GM18867 (cell line): ENCODE data around the gene APBA1.

Experiments
- ATAC-seq: cut with Tn5 transposase; IDR thresholded peaks from one replicate; pipeline ENCODE4 v1.9.1; 2021; ENCODE audit warnings: mild to moderate bottlenecking, moderate library complexity; ENCODE audit not compliant: unreplicated experiment

The APBA1 gene

GRCh38 chr9:69580582-69581214 is 91.5 kb downstream of the APBA1 start:
- no peak for ATAC-seq

GRCh38 chr9:69579760-69580581 is 92.2 kb downstream of the APBA1 start:
- ATAC-seq, result no peak

GRCh38 chr9:69579032-69579758 is 93.0 kb downstream of the APBA1 start:
- ATAC-seq, result no peak

GRCh38 chr9:69578026-69578425 is 94.1 kb downstream of the APBA1 start:
- ATAC-seq, result no peak

- no peak for ATAC-seq
These were observed 95.0 kb downstream of the APBA1 start for GRCh38 chr9:69577123-69577522.

- no peak for ATAC-seq
These were observed 98.1 kb downstream of the APBA1 start for GRCh38 chr9:69574057-69574456.

GRCh38 chr9:69573651-69574050 is 98.5 kb downstream of the APBA1 start:
- no peak for ATAC-seq

- no peak for ATAC-seq
These were observed 99.6 kb downstream of the APBA1 start for GRCh38 chr9:69572611-69573010.

- no peak for ATAC-seq
These were observed 101.1 kb downstream of the APBA1 start for GRCh38 chr9:69571032-69571431.

- ATAC-seq, result no peak
These were observed 102.3 kb downstream of the APBA1 start for GRCh38 chr9:69569738-69570451.

- no peak for ATAC-seq
These were observed 107.6 kb downstream of the APBA1 start for GRCh38 chr9:69564557-69564956.

- no peak for ATAC-seq
These were observed 113.0 kb downstream of the APBA1 start for GRCh38 chr9:69559126-69559525.

GRCh38 chr9:69556707-69557106 is 115.5 kb downstream of the APBA1 start:
- ATAC-seq, result no peak

GRCh38 chr9:69555802-69556201 is 116.4 kb downstream of the APBA1 start:
- peak; percentile 81 for ATAC-seq

GRCh38 chr9:69554945-69555344 is 117.2 kb downstream of the APBA1 start:
- ATAC-seq, result no peak

GRCh38 chr9:69549310-69550202 is 122.6 kb downstream of the APBA1 start:
- peak; percentile 73 for ATAC-seq

- no peak for ATAC-seq
These were observed 123.5 kb downstream of the APBA1 start for GRCh38 chr9:69548681-69549080.

- no peak for ATAC-seq
These were observed 125.9 kb downstream of the APBA1 start for GRCh38 chr9:69546265-69546664.

GRCh38 chr9:69542942-69543704 is 129.0 kb downstream of the APBA1 start:
- no peak for ATAC-seq
